Measurements from ENCODE around the gene KCNMB1.

- TF ChIP-seq CTCF (optimal IDR thresholded peaks at IDR 0.05 in 1 of 3, IDR thresholded peaks at IDR 0.05 in 1 of 3, conservative IDR thresholded peaks at IDR 0.05 in 1 of 3; ENCODE audit: extremely low read depth in 1 of 3, insufficient read depth in 2 of 3, low read length in 3 of 3) (peak; percentile 73 to 85 (median 83)), EZH2 (IDR thresholded peaks at IDR 0.05; ENCODE audit: low read length) (no peak)
Observed at GRCh38 chr5:170420806-170421412, 31.7 kb upstream of the KCNMB1 start.
